HUES64 (cell line): ENCODE data around the gene RPRD1B.
"Not testable (repeated sequence)": the region's sequence is repeated elsewhere in the genome, so short reads cannot be mapped to it uniquely, and the experiment has no call there.

Experiments
- H3K27ac ChIP-seq: 2 replicates; pipeline ENCODE4 v1.7.0; 2013; ENCODE audit warnings: low read depth, low read length, inconsistent platforms
- H3K27me3 ChIP-seq: 2 replicates; pipeline ENCODE4 v1.6.1; 2013; ENCODE audit warnings: mild to moderate bottlenecking, low read length; ENCODE audit not compliant: insufficient read depth
- H3K36me3 ChIP-seq: 2 replicates; pipeline ENCODE4 v1.6.1; 2013; ENCODE audit warnings: mild to moderate bottlenecking, low read length; ENCODE audit not compliant: insufficient read depth
- H3K4me1 ChIP-seq: 2 replicates; pipeline ENCODE4 v1.6.1; 2013; ENCODE audit warnings: mild to moderate bottlenecking, low read length, moderate library complexity; ENCODE audit not compliant: insufficient read depth
- H3K4me3 ChIP-seq: 2 replicates; pipeline ENCODE4 v1.5.1; 2013; ENCODE audit warnings: mild to moderate bottlenecking, low read length, moderate library complexity
- H3K9ac ChIP-seq: 2 replicates; pipeline ENCODE4 v1.6.1; 2013; ENCODE audit warnings: mild to moderate bottlenecking, low read depth, low read length
- H3K9me3 ChIP-seq: 2 replicates; pipeline ENCODE4 v1.6.1; 2013; ENCODE audit warnings: low read depth, low read length; ENCODE audit not compliant: insufficient read depth
- WGBS: fragments of 150-250, 120-280 bp; methylation state at CpG from one replicate; pipeline ENCODE4 v1.1.7; 2013; ENCODE audit warnings: missing lambda C conversion rate; 5-methylcytosine and 5-hydroxymethylcytosine counted together

Gene RPRD1B

GRCh38 chr20:38092260-38092857, 58.8 kb downstream of the RPRD1B start:
- no peak overlapping the region for H3K4me3 ChIP-seq
- H3K9me3 ChIP-seq = no peaks in the 10 kb centered on the region
- no peaks in the 10 kb centered on the region for H3K27me3 ChIP-seq
- WGBS = 95% methylated on average over 12 of the region's 12 CpGs
- H3K27ac ChIP-seq = no peak overlapping the region
- no peaks in the 10 kb centered on the region; the same call in 1 of the 2 replicates for H3K4me1 ChIP-seq
- H3K36me3 ChIP-seq = peaks cover 39% of the 10 kb centered on the region
- no peak overlapping the region for H3K9ac ChIP-seq

GRCh38 chr20:38092915-38093314, 59.4 kb downstream of the RPRD1B start:
- Histone ChIP-seq H3K27ac (no peak overlapping the region), H3K27me3 (no peaks in the 10 kb centered on the region), H3K4me1 (no peaks in the 10 kb centered on the region; the same call in 1 of the 2 replicates), H3K36me3 (peaks cover 34% of the 10 kb centered on the region), H3K4me3 (no peak overlapping the region), H3K9me3 (no peaks in the 10 kb centered on the region), H3K9ac (no peak overlapping the region)

- no peaks in the 10 kb centered on the region; the same call in 1 of the 2 replicates for H3K4me1 ChIP-seq
- H3K9ac ChIP-seq = no peak overlapping the region
- no peak overlapping the region for H3K27ac ChIP-seq
- 94% methylated on average over 8 of the region's 8 CpGs for WGBS
- H3K36me3 ChIP-seq = peaks cover 26% of the 10 kb centered on the region
- H3K27me3 ChIP-seq = no peaks in the 10 kb centered on the region
- H3K9me3 ChIP-seq = no peaks in the 10 kb centered on the region
- H3K4me3 ChIP-seq = no peak overlapping the region
Measured at GRCh38 chr20:38093641-38094077, 60.1 kb downstream of the RPRD1B start.

GRCh38 chr20:38094373-38094891, 60.9 kb downstream of the RPRD1B start:
- no peak overlapping the region for H3K4me3 ChIP-seq
- H3K4me1 ChIP-seq = no peaks in the 10 kb centered on the region; the same call in 1 of the 2 replicates
- H3K27ac ChIP-seq = no peak overlapping the region
- H3K36me3 ChIP-seq = peaks cover 18% of the 10 kb centered on the region
- H3K9ac ChIP-seq = no peak overlapping the region
- WGBS = 100% methylated on average over 1 of the region's 1 CpG
- no peaks in the 10 kb centered on the region for H3K27me3 ChIP-seq
- H3K9me3 ChIP-seq = no peaks in the 10 kb centered on the region

GRCh38 chr20:38095017-38095686, 61.6 kb downstream of the RPRD1B start:
- Histone ChIP-seq H3K4me1 (no peaks in the 10 kb centered on the region; the same call in 1 of the 2 replicates), H3K9me3 (no peaks in the 10 kb centered on the region), H3K27me3 (no peaks in the 10 kb centered on the region), H3K4me3 (no peak overlapping the region), H3K27ac (no peak overlapping the region), H3K9ac (no peak overlapping the region), H3K36me3 (peaks cover 11% of the 10 kb centered on the region)
- WGBS = 95% methylated on average over 7 of the region's 7 CpGs

- H3K36me3 ChIP-seq = no peaks in the 10 kb centered on the region
- 91% methylated on average over 1 of the region's 1 CpG for WGBS
- H3K4me3 ChIP-seq = no peak overlapping the region
- no peak overlapping the region for H3K27ac ChIP-seq
- no peaks in the 10 kb centered on the region for H3K9me3 ChIP-seq
- H3K27me3 ChIP-seq = no peaks in the 10 kb centered on the region
- no peak overlapping the region for H3K9ac ChIP-seq
- no peaks in the 10 kb centered on the region for H3K4me1 ChIP-seq
Measured at GRCh38 chr20:38098952-38099351, 65.4 kb downstream of the RPRD1B start.

- not testable (repeated sequence) for H3K9ac ChIP-seq, H3K36me3 ChIP-seq, H3K9me3 ChIP-seq, H3K4me1 ChIP-seq, H3K27ac ChIP-seq, H3K27me3 ChIP-seq, H3K4me3 ChIP-seq
- 87% methylated on average over 5 of the region's 5 CpGs for WGBS
Measured at GRCh38 chr20:38102206-38102605, 68.7 kb downstream of the RPRD1B start.

- no peak overlapping the region for H3K9ac ChIP-seq
- H3K4me1 ChIP-seq = no peaks in the 10 kb centered on the region
- H3K27ac ChIP-seq = no peak overlapping the region
- H3K36me3 ChIP-seq = no peaks in the 10 kb centered on the region
- no peaks in the 10 kb centered on the region for H3K27me3 ChIP-seq
- H3K4me3 ChIP-seq = no peak overlapping the region
- no peaks in the 10 kb centered on the region for H3K9me3 ChIP-seq
- 70% methylated on average over 1 of the region's 1 CpG for WGBS
Measured at GRCh38 chr20:38104285-38104684, 70.7 kb downstream of the RPRD1B start.

GRCh38 chr20:38106461-38106860, 72.9 kb downstream of the RPRD1B start:
- no peak overlapping the region for H3K4me3 ChIP-seq
- no peak overlapping the region for H3K9ac ChIP-seq
- no peaks in the 10 kb centered on the region for H3K36me3 ChIP-seq
- no peaks in the 10 kb centered on the region for H3K9me3 ChIP-seq
- no peaks in the 10 kb centered on the region for H3K4me1 ChIP-seq
- WGBS = 91% methylated on average over 4 of the region's 5 CpGs
- no peak overlapping the region for H3K27ac ChIP-seq
- H3K27me3 ChIP-seq = no peaks in the 10 kb centered on the region

- WGBS = no CpG with 5 or more reads among the region's 1 CpG
- not testable (repeated sequence) for H3K9ac ChIP-seq, H3K9me3 ChIP-seq
Measured at GRCh38 chr20:38107386-38107785, 73.8 kb downstream of the RPRD1B start.

GRCh38 chr20:38107916-38108315, 74.4 kb downstream of the RPRD1B start:
- H3K4me1 ChIP-seq, H3K27ac ChIP-seq, H3K36me3 ChIP-seq, H3K9ac ChIP-seq, H3K27me3 ChIP-seq, H3K9me3 ChIP-seq, H3K4me3 ChIP-seq: not testable (repeated sequence)
- WGBS = 92% methylated on average over 7 of the region's 7 CpGs

More at GRCh38 chr20:38107386-38107785, 73.8 kb downstream of the RPRD1B start:
- H3K27me3 ChIP-seq, H3K36me3 ChIP-seq, H3K4me3 ChIP-seq, H3K4me1 ChIP-seq, H3K27ac ChIP-seq: not testable (repeated sequence)
